MCF 10A (cell line): ENCODE measurements around the gene WNT1. TPM values are rescaled to one million over a fixed set of nuclear protein-coding genes. Genes with fewer than 3 reads are reported as not detected.
A peak's percentile ranks its signal among the peaks of the same experiment; 100 is the strongest.

Source experiments
- BruUV-seq: library from RNA; stranded (reverse); fragments of 400-500 nt; replicated peaks from 2 replicates; lab custom pipeline; 2021; lab: Mats Ljungman, UMichigan
- CTCF ChIA-PET: fragments of 300-600 bp; sonication (Branson Sonifier 250); formaldehyde crosslinking; extraction: SDS; loops from one replicate; lab custom pipeline; 2021; ENCODE audit warnings: antibody characterized with exemption, inconsistent platforms; lab: Yijun Ruan, JAX
- POLR2A ChIA-PET: fragments of 300-600, 350-650 bp; sonication (Branson Sonifier 250); formaldehyde crosslinking; extraction: SDS; loops from one replicate; lab custom pipeline; 2020; ENCODE audit warnings: antibody characterized with exemption, inconsistent platforms; lab: Yijun Ruan, JAX
- DNase-seq: peaks from one replicate; pipeline ENCODE4 v3.0.0-alpha.2; 2018; ENCODE audit not compliant: unreplicated experiment
- H3K27ac Mint-ChIP-seq: one replicate; pipeline ENCODE4 v1.8.0; 2022; ENCODE audit warnings: mild to moderate bottlenecking, low read depth, mixed read lengths; ENCODE audit not compliant: unreplicated experiment
- H3K27me3 Mint-ChIP-seq: one replicate; pipeline ENCODE4 v1.8.0; 2022; ENCODE audit warnings: mixed read lengths; ENCODE audit not compliant: insufficient read depth, unreplicated experiment
- H3K36me3 Mint-ChIP-seq: one replicate; pipeline ENCODE4 v1.8.0; 2022; ENCODE audit warnings: mild to moderate bottlenecking, moderate library complexity, mixed read lengths; ENCODE audit not compliant: insufficient read depth, unreplicated experiment
- H3K4me1 Mint-ChIP-seq: one replicate; pipeline ENCODE4 v1.8.0; 2022; ENCODE audit warnings: mixed read lengths; ENCODE audit not compliant: insufficient read depth, unreplicated experiment
- H3K4me3 Mint-ChIP-seq: one replicate; pipeline ENCODE4 v1.8.0; 2022; ENCODE audit warnings: mild to moderate bottlenecking, moderate library complexity, mixed read lengths; ENCODE audit not compliant: unreplicated experiment
- H3K9me3 Mint-ChIP-seq: one replicate; pipeline ENCODE4 v1.8.0; 2022; ENCODE audit warnings: mixed read lengths; ENCODE audit not compliant: unreplicated experiment
- CTCF ChIP-seq: fragments of 200-600 bp; IDR thresholded peaks from one replicate; pipeline ENCODE4 v1.8.0; 2022; ENCODE audit warnings: antibody characterized with exemption, mild to moderate bottlenecking; ENCODE audit not compliant: unreplicated experiment
- intact Hi-C: fragments of 100-400 bp; cut with micrococcal nuclease; formaldehyde crosslinking; loops from 2 replicates; pipeline ENCODE4 v1.14.1; 2022
- total RNA-seq: library from RNA; stranded (reverse); gene quantifications from 2 replicates; pipeline ENCODE4 v1.2.3, GENCODE V29; 2022

WNT1 gene
- total RNA-seq, 1 experiment from 2014 or later, result not detected

GRCh38 chr12:48933664-48934311, 44.3 kb upstream of the WNT1 start:
- Mint-ChIP-seq H3K4me3 (no peak overlapping the region), H3K36me3 (peaks cover 72% of the 10 kb centered on the region), H3K4me1 (no peaks in the 10 kb centered on the region), H3K27me3 (no peaks in the 10 kb centered on the region), H3K9me3 (no peaks in the 10 kb centered on the region), H3K27ac (no peak overlapping the region)
- BruUV-seq, result no TSS peak
- POLR2A ChIA-PET, result interaction anchor here (0.6 to 1.0 kb wide), 4 partner anchors 19 to 225 kb away, joined by 3 to 4 read pairs (median 3); partner anchors contain the start of gene ARF3
- intact Hi-C loops, result loop anchor here (1.0 kb wide), 1 partner anchor 62 kb away; no protein-coding TSS in a partner anchor
- no peak for TF ChIP-seq CTCF
- CTCF ChIA-PET, result interaction anchor here (1.1 to 5.6 kb wide), 9 partner anchors 10 to 100 kb away, joined by 3 to 56 read pairs (median 3); partner anchors contain the start of genes ARF3 and DDX23
- DNase-seq, result no peak

- H3K9me3 Mint-ChIP-seq, result no peaks in the 10 kb centered on the region
- ChIA-PET POLR2A (interaction anchor here (0.6 to 1.0 kb wide), 3 partner anchors 20 to 126 kb away, joined by 3 to 4 read pairs (median 3); partner anchors contain the start of gene ARF3), CTCF (interaction anchor here (0.8 to 5.6 kb wide), 12 partner anchors 9 to 100 kb away, joined by 3 to 56 read pairs (median 4); partner anchors contain the start of genes ARF3 and DDX23)
- H3K27me3 Mint-ChIP-seq, result no peaks in the 10 kb centered on the region
- H3K4me3 Mint-ChIP-seq, result no peak overlapping the region
- peak; percentile 12 for TF ChIP-seq CTCF
- peak; percentile 21 for DNase-seq
- no TSS peak for BruUV-seq
- H3K36me3 Mint-ChIP-seq, result peaks cover 72% of the 10 kb centered on the region
- H3K4me1 Mint-ChIP-seq, result no peaks in the 10 kb centered on the region
- no peak overlapping the region for H3K27ac Mint-ChIP-seq
- intact Hi-C loops, result loop anchor here (1.0 kb wide), 1 partner anchor 61 kb away; no protein-coding TSS in a partner anchor
Measured at GRCh38 chr12:48934312-48934706, 43.8 kb upstream of the WNT1 start.

GRCh38 chr12:48936379-48936979, 41.6 kb upstream of the WNT1 start:
- CTCF ChIA-PET, result interaction anchor here (0.5 to 5.6 kb wide), 26 partner anchors 8 to 1224 kb away, joined by 3 to 56 read pairs (median 4); partner anchors contain the start of genes DDX23, FKBP11 and WNT1
- Mint-ChIP-seq H3K9me3 (no peaks in the 10 kb centered on the region), H3K27ac (no peak overlapping the region), H3K4me1 (no peaks in the 10 kb centered on the region), H3K27me3 (no peaks in the 10 kb centered on the region), H3K4me3 (no peak overlapping the region), H3K36me3 (peaks cover 70% of the 10 kb centered on the region)
- DNase-seq, result peak; percentile 62
- peak; percentile 77 for TF ChIP-seq CTCF
- BruUV-seq, result TSS peak; percentile 34
- intact Hi-C loops, result loop anchor here (1.0 kb wide), 1 partner anchor 83 kb away; no protein-coding TSS in a partner anchor
- POLR2A ChIA-PET, result interaction anchor here (1.1 to 1.3 kb wide), 2 partner anchors 84 to 110 kb away, joined by 3 to 11 read pairs; partner anchors contain the start of gene DDX23

- Mint-ChIP-seq H3K4me3 (no peak overlapping the region), H3K27me3 (no peaks in the 10 kb centered on the region), H3K36me3 (peaks cover 70% of the 10 kb centered on the region), H3K9me3 (no peaks in the 10 kb centered on the region), H3K4me1 (no peaks in the 10 kb centered on the region), H3K27ac (no peak overlapping the region)
- POLR2A ChIA-PET, result interaction anchor here (1.0 kb wide), 1 partner anchor 84 kb away, joined by 3 read pairs; no protein-coding TSS in a partner anchor
- intact Hi-C loops, result no loop called here
- CTCF ChIA-PET, result interaction anchor here (0.6 to 5.6 kb wide), 11 partner anchors 11 to 121 kb away, joined by 3 to 56 read pairs (median 5); partner anchors contain the start of genes DDX23, FKBP11 and WNT1
- no peak for TF ChIP-seq CTCF
- BruUV-seq, result no TSS peak
- DNase-seq, result no peak
Measured at GRCh38 chr12:48937170-48937569, 41.0 kb upstream of the WNT1 start.
